GM23338 (cell line): ENCODE measurements around the gene UBTD1. TPM values are rescaled to one million over a fixed set of nuclear protein-coding genes. Genes with fewer than 3 reads are reported as not detected.

Experiments
- ATAC-seq: fragments of 200-7000 bp; cut with Tn5 transposase; 3 replicates; pipeline ENCODE4 v1.9.1; 2020
- DNase-seq: peaks from one replicate; pipeline ENCODE4 v3.0.0-alpha.2; 2015; ENCODE audit warnings: low spot score
- H2AFZ ChIP-seq: fragments of 200-600 bp; sonication (generic); 2 replicates; pipeline ENCODE4 v1.8.0; 2016; ENCODE audit warnings: antibody characterized with exemption, mild to moderate bottlenecking, moderate library complexity
- H3F3A ChIP-seq: fragments of 200-600 bp; sonication (generic); replicated peaks from 2 replicates; pipeline ENCODE4 v1.8.0; 2017; ENCODE audit warnings: antibody characterized with exemption, mixed run types, low read depth
- H3K27ac ChIP-seq: fragments of 200-600 bp; sonication (generic); 2 replicates; pipeline ENCODE4 v1.6.1; 2016; ENCODE audit warnings: low read depth
- H3K27me3 ChIP-seq: fragments of 200-600 bp; sonication (generic); 2 replicates; pipeline ENCODE4 v1.8.0; 2016; ENCODE audit warnings: mild to moderate bottlenecking, mixed run types, moderate library complexity; ENCODE audit not compliant: insufficient read depth
- H3K36me3 ChIP-seq: fragments of 200-600 bp; sonication (generic); 2 replicates; pipeline ENCODE4 v1.8.0; 2016; ENCODE audit warnings: mild to moderate bottlenecking; ENCODE audit not compliant: insufficient read depth
- H3K4me1 ChIP-seq: fragments of 200-600 bp; sonication (generic); 2 replicates; pipeline ENCODE4 v1.8.0; 2016; ENCODE audit warnings: mild to moderate bottlenecking, moderate library complexity; ENCODE audit not compliant: insufficient read depth
- H3K4me2 ChIP-seq: fragments of 200-600 bp; sonication (generic); 2 replicates; pipeline ENCODE4 v1.7.1; 2017; ENCODE audit warnings: mixed run types
- H3K4me3 ChIP-seq: fragments of 200-600 bp; sonication (generic); 2 replicates; pipeline ENCODE4 v1.6.1; 2016; ENCODE audit warnings: mixed run types
- H3K79me2 ChIP-seq: fragments of 200-600 bp; sonication (generic); replicated peaks from 2 replicates; pipeline ENCODE4 v1.8.0; 2017; ENCODE audit warnings: mild to moderate bottlenecking; ENCODE audit not compliant: insufficient read depth
- H3K9me2 ChIP-seq: fragments of 200-600 bp; sonication (generic); 2 replicates; pipeline ENCODE4 v1.8.0; 2017; ENCODE audit not compliant: insufficient read depth
- H4K20me1 ChIP-seq: fragments of 200-600 bp; sonication (generic); replicated peaks from 2 replicates; pipeline ENCODE4 v1.8.0; 2017; ENCODE audit warnings: mild to moderate bottlenecking; ENCODE audit not compliant: insufficient read depth
- H3K27ac Mint-ChIP-seq: 2 replicates; pipeline ENCODE4 v1.8.0; 2020; ENCODE audit warnings: inconsistent platforms, mild to moderate bottlenecking, moderate library complexity, mixed read lengths
- H3K27me3 Mint-ChIP-seq: 3 replicates; pipeline ENCODE4 v1.8.0; 2022; ENCODE audit warnings: low read depth, mild to moderate bottlenecking, moderate library complexity, mixed read lengths, inconsistent platforms; ENCODE audit not compliant: insufficient read depth, poor library complexity
- H3K36me3 Mint-ChIP-seq: 3 replicates; pipeline ENCODE4 v1.8.0; 2021; ENCODE audit warnings: low read depth, mild to moderate bottlenecking, inconsistent platforms, moderate library complexity, mixed read lengths
- H3K4me1 Mint-ChIP-seq: 3 replicates; pipeline ENCODE4 v1.8.0; 2020; ENCODE audit warnings: mild to moderate bottlenecking, inconsistent platforms, mixed read lengths
- H3K4me3 Mint-ChIP-seq: 3 replicates; pipeline ENCODE4 v1.8.0; 2021; ENCODE audit warnings: moderate library complexity, mild to moderate bottlenecking, inconsistent platforms, mixed read lengths
- H3K9me3 Mint-ChIP-seq: 3 replicates; pipeline ENCODE4 v1.8.0; 2020; ENCODE audit warnings: moderate library complexity, mild to moderate bottlenecking, inconsistent platforms, mixed read lengths
- CREB1 ChIP-seq: fragments of 250-450 bp; sonication (Bioruptor Pico); IDR thresholded peaks from 2 replicates; pipeline ENCODE4 v1.5.0; 2020; ENCODE audit warnings: low read depth, mild to moderate bottlenecking, moderate library complexity
- EZH2 ChIP-seq: fragments of 200-600 bp; sonication (generic); IDR thresholded peaks from one replicate; pipeline ENCODE4 v1.8.0; 2017; ENCODE audit warnings: antibody characterized with exemption, mild to moderate bottlenecking, low read depth; ENCODE audit not compliant: unreplicated experiment
- EZH2phosphoT487 ChIP-seq: fragments of 200-600 bp; sonication (generic); IDR thresholded peaks from one replicate; pipeline ENCODE4 v1.8.1; 2018; ENCODE audit warnings: antibody characterized with exemption; ENCODE audit not compliant: unreplicated experiment
- JUNB ChIP-seq: IDR thresholded peaks from one replicate; pipeline ENCODE4 v1.6.1; 2016; ENCODE audit warnings: antibody characterized with exemption; ENCODE audit not compliant: unreplicated experiment
- NANOG ChIP-seq: IDR thresholded peaks from 2 replicates; pipeline ENCODE4 v1.6.1; 2016; ENCODE audit warnings: antibody characterized with exemption, borderline replicate concordance
- POLR2AphosphoS5 ChIP-seq: IDR thresholded peaks from 2 replicates; pipeline ENCODE4 v1.6.1; 2016; ENCODE audit warnings: antibody characterized with exemption, low read depth
- STAT1 ChIP-seq: IDR thresholded peaks from one replicate; pipeline ENCODE4 v1.6.1; 2016; ENCODE audit warnings: antibody characterized with exemption; ENCODE audit not compliant: unreplicated experiment
- ZNF114 ChIP-seq: fragments of 250-450 bp; sonication (Bioruptor Pico); IDR thresholded peaks from 2 replicates; pipeline ENCODE4 v1.5.0; 2020; ENCODE audit warnings: mild to moderate bottlenecking, moderate library complexity
- ZNF331 ChIP-seq: fragments of 250-450 bp; sonication (Bioruptor Pico); IDR thresholded peaks from 2 replicates; pipeline ENCODE4 v1.5.0; 2020; ENCODE audit warnings: low read depth, mild to moderate bottlenecking, moderate library complexity
- polyA plus RNA-seq: library from polyadenylated mRNA; unstranded; fragments of >200 nt; fragmentation: Nextera tagmentation; extraction: Ambion mirVana; gene quantifications from 2 replicates; pipeline ENCODE4 v1.2.1, GENCODE V29; 2016
- total RNA-seq: library from RNA; depleted of rRNA; stranded (reverse); fragments of >200 nt; shearing (Covaris generic); gene quantifications from 2 replicates; pipeline ENCODE4 v1.2.3, GENCODE V29; 2014
- TF ChIP-seq, protein P1 (sequence below): IDR thresholded peaks from 2 replicates; pipeline ENCODE4 v1.6.1; 2016; ENCODE audit warnings: antibody characterized with exemption
- TF ChIP-seq, protein P2 (sequence below), 2 experiments: fragments of 200-600 bp in 1 of 2; sonication (generic) in 1 of 2; conservative IDR thresholded peaks; 2 replicates each; pipeline versions ENCODE4 v1.5.1 to v1.6.1; 2016 to 2017; ENCODE audit warnings: antibody characterized with exemption in 2 of 2, low read depth in 2 of 2, mild to moderate bottlenecking in 2 of 2, moderate library complexity in 1 of 2
- TF ChIP-seq, protein P3 (sequence below): IDR thresholded peaks from one replicate; pipeline ENCODE4 v1.6.1; 2018; ENCODE audit warnings: antibody characterized with exemption; ENCODE audit not compliant: unreplicated experiment
- TF ChIP-seq, protein P4 (sequence below): fragments of 250-450 bp; sonication (Bioruptor Pico); IDR thresholded peaks from 2 replicates; pipeline ENCODE4 v1.5.0; 2020; ENCODE audit warnings: mild to moderate bottlenecking, moderate library complexity

Gene UBTD1
- total and polyA plus RNA-seq, 2 experiments from 2014 or later = 17.3 to 29.0 TPM

DNA sequence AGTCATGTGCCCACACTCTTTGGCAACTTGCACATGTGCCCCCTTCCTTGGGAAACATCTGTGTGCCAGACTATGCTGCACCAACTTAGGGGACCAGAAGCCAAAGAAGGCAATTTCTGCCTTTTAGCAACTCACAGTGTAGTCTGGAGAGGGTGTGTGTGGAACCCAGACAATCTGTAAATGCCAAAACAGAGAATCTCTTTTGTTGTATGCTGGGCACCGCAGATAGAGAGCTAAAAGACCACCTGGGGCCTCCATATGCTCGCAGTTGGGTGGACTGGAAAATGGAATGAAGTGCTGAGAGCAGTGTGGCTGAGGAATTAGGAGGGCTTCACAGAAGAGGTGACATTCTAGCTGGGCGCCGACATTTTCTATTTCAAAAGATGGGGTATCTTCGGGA, 26.4 kb downstream of the UBTD1 start:
- Histone ChIP-seq H2AFZ (no peak overlapping the region), H3K27me3 (no peaks in the 10 kb centered on the region), H3K36me3 (no peaks in the 10 kb centered on the region), H3K9me2 (no peaks in the 10 kb centered on the region), H3K79me2 (peaks cover 35% of the 10 kb centered on the region), H3K4me1 (peaks cover 17% of the 10 kb centered on the region), H3F3A (0 out of 2 replicates have a peak, but pooled peaks cover 1% of the 10 kb centered on the region), H3K4me2 (no peak overlapping the region), H4K20me1 (no peaks in the 10 kb centered on the region), H3K4me3 (no peak overlapping the region), H3K27ac (no peak overlapping the region)
- TF ChIP-seq, protein P1, sequence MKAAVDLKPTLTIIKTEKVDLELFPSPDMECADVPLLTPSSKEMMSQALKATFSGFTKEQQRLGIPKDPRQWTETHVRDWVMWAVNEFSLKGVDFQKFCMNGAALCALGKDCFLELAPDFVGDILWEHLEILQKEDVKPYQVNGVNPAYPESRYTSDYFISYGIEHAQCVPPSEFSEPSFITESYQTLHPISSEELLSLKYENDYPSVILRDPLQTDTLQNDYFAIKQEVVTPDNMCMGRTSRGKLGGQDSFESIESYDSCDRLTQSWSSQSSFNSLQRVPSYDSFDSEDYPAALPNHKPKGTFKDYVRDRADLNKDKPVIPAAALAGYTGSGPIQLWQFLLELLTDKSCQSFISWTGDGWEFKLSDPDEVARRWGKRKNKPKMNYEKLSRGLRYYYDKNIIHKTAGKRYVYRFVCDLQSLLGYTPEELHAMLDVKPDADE = no peak
- TF ChIP-seq STAT1 = no peak
- TF ChIP-seq EZH2 = no peak
- TF ChIP-seq, protein P2, sequence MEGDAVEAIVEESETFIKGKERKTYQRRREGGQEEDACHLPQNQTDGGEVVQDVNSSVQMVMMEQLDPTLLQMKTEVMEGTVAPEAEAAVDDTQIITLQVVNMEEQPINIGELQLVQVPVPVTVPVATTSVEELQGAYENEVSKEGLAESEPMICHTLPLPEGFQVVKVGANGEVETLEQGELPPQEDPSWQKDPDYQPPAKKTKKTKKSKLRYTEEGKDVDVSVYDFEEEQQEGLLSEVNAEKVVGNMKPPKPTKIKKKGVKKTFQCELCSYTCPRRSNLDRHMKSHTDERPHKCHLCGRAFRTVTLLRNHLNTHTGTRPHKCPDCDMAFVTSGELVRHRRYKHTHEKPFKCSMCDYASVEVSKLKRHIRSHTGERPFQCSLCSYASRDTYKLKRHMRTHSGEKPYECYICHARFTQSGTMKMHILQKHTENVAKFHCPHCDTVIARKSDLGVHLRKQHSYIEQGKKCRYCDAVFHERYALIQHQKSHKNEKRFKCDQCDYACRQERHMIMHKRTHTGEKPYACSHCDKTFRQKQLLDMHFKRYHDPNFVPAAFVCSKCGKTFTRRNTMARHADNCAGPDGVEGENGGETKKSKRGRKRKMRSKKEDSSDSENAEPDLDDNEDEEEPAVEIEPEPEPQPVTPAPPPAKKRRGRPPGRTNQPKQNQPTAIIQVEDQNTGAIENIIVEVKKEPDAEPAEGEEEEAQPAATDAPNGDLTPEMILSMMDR (conservative IDR thresholded peaks at IDR 0.05; ENCODE audit: low read depth in 2 of 2) = no peak
- no peak for TF ChIP-seq CREB1 (CRISPR knock-in tag)
- TF ChIP-seq, protein P3, sequence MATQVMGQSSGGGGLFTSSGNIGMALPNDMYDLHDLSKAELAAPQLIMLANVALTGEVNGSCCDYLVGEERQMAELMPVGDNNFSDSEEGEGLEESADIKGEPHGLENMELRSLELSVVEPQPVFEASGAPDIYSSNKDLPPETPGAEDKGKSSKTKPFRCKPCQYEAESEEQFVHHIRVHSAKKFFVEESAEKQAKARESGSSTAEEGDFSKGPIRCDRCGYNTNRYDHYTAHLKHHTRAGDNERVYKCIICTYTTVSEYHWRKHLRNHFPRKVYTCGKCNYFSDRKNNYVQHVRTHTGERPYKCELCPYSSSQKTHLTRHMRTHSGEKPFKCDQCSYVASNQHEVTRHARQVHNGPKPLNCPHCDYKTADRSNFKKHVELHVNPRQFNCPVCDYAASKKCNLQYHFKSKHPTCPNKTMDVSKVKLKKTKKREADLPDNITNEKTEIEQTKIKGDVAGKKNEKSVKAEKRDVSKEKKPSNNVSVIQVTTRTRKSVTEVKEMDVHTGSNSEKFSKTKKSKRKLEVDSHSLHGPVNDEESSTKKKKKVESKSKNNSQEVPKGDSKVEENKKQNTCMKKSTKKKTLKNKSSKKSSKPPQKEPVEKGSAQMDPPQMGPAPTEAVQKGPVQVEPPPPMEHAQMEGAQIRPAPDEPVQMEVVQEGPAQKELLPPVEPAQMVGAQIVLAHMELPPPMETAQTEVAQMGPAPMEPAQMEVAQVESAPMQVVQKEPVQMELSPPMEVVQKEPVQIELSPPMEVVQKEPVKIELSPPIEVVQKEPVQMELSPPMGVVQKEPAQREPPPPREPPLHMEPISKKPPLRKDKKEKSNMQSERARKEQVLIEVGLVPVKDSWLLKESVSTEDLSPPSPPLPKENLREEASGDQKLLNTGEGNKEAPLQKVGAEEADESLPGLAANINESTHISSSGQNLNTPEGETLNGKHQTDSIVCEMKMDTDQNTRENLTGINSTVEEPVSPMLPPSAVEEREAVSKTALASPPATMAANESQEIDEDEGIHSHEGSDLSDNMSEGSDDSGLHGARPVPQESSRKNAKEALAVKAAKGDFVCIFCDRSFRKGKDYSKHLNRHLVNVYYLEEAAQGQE = no peak
- TF ChIP-seq POLR2AphosphoS5 = no peak
- TF ChIP-seq ZNF331 (CRISPR knock-in tag) = no peak
- TF ChIP-seq ZNF114 (CRISPR knock-in tag) = no peak
- TF ChIP-seq, protein P4, sequence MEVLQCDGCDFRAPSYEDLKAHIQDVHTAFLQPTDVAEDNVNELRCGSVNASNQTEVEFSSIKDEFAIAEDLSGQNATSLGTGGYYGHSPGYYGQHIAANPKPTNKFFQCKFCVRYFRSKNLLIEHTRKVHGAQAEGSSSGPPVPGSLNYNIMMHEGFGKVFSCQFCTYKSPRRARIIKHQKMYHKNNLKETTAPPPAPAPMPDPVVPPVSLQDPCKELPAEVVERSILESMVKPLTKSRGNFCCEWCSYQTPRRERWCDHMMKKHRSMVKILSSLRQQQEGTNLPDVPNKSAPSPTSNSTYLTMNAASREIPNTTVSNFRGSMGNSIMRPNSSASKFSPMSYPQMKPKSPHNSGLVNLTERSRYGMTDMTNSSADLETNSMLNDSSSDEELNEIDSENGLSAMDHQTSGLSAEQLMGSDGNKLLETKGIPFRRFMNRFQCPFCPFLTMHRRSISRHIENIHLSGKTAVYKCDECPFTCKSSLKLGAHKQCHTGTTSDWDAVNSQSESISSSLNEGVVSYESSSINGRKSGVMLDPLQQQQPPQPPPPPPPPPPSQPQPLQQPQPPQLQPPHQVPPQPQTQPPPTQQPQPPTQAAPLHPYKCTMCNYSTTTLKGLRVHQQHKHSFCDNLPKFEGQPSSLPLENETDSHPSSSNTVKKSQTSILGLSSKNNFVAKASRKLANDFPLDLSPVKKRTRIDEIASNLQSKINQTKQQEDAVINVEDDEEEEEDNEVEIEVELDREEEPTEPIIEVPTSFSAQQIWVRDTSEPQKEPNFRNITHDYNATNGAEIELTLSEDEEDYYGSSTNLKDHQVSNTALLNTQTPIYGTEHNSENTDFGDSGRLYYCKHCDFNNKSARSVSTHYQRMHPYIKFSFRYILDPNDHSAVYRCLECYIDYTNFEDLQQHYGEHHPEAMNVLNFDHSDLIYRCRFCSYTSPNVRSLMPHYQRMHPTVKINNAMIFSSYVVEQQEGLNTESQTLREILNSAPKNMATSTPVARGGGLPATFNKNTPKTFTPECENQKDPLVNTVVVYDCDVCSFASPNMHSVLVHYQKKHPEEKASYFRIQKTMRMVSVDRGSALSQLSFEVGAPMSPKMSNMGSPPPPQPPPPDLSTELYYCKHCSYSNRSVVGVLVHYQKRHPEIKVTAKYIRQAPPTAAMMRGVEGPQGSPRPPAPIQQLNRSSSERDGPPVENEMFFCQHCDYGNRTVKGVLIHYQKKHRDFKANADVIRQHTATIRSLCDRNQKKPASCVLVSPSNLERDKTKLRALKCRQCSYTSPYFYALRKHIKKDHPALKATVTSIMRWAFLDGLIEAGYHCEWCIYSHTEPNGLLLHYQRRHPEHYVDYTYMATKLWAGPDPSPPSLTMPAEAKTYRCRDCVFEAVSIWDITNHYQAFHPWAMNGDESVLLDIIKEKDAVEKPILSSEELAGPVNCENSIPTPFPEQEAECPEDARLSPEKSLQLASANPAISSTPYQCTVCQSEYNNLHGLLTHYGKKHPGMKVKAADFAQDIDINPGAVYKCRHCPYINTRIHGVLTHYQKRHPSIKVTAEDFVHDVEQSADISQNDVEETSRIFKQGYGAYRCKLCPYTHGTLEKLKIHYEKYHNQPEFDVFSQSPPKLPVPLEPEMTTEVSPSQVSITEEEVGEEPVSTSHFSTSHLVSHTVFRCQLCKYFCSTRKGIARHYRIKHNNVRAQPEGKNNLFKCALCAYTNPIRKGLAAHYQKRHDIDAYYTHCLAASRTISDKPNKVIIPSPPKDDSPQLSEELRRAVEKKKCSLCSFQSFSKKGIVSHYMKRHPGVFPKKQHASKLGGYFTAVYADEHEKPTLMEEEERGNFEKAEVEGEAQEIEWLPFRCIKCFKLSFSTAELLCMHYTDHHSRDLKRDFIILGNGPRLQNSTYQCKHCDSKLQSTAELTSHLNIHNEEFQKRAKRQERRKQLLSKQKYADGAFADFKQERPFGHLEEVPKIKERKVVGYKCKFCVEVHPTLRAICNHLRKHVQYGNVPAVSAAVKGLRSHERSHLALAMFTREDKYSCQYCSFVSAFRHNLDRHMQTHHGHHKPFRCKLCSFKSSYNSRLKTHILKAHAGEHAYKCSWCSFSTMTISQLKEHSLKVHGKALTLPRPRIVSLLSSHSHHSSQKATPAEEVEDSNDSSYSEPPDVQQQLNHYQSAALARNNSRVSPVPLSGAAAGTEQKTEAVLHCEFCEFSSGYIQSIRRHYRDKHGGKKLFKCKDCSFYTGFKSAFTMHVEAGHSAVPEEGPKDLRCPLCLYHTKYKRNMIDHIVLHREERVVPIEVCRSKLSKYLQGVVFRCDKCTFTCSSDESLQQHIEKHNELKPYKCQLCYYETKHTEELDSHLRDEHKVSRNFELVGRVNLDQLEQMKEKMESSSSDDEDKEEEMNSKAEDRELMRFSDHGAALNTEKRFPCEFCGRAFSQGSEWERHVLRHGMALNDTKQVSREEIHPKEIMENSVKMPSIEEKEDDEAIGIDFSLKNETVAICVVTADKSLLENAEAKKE = no peak
- no peak for TF ChIP-seq EZH2phosphoT487
- TF ChIP-seq NANOG = no peak
- TF ChIP-seq JUNB = no peak
- no peak overlapping the region for H3K4me3 Mint-ChIP-seq
- H3K9me3 Mint-ChIP-seq = peaks cover 26% of the 10 kb centered on the region
- peaks cover 9% of the 10 kb centered on the region for H3K36me3 Mint-ChIP-seq
- no peak for DNase-seq
- H3K4me1 Mint-ChIP-seq = peaks cover 16% of the 10 kb centered on the region
- H3K27ac Mint-ChIP-seq = no peak overlapping the region
- ATAC-seq = no peak
- H3K27me3 Mint-ChIP-seq = peaks cover 8% of the 10 kb centered on the region
